D721Med (cell line): ENCODE results near the gene ALDH8A1.
"Not testable (repeated sequence)": the region's sequence is repeated elsewhere in the genome, so short reads cannot be mapped to it uniquely, and the experiment has no call there.

ENCODE experiments used
- DNase-seq: peaks from one replicate; pipeline ENCODE4 v3.0.0; 2011; ENCODE audit warnings: low spot score; ENCODE audit not compliant: insufficient read length
- FAIRE-seq: peaks from 2 replicates; lab custom pipeline; 2011; peaks lifted over from hg19 to GRCh38; lab: Jason Lieb, UNC
- TF ChIP-seq, protein P1 (sequence below): IDR thresholded peaks from 2 replicates; pipeline ENCODE4 v1.5.1; 2012; ENCODE audit warnings: mild to moderate bottlenecking, control low read depth; ENCODE audit not compliant: insufficient read depth; ENCODE audit errors: missing control alignments

The ALDH8A1 gene

DNA sequence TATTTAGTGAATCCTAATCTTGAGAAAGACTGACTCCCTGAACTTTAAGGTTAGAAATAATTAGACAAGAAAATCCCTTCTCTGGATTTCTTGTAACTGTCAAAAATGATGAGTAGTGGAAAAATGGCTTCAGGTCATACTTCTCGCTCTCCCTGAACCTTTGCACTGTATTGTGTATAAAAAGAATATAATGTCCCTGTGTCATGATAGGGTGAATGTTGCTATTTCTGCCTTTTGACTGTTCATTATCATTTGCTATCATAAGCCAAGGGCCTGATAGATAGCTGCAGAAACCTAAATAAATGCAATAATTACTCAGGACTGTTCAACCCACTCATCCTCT lies 39.3 kb downstream of the ALDH8A1 start:
- TF ChIP-seq, protein P1, sequence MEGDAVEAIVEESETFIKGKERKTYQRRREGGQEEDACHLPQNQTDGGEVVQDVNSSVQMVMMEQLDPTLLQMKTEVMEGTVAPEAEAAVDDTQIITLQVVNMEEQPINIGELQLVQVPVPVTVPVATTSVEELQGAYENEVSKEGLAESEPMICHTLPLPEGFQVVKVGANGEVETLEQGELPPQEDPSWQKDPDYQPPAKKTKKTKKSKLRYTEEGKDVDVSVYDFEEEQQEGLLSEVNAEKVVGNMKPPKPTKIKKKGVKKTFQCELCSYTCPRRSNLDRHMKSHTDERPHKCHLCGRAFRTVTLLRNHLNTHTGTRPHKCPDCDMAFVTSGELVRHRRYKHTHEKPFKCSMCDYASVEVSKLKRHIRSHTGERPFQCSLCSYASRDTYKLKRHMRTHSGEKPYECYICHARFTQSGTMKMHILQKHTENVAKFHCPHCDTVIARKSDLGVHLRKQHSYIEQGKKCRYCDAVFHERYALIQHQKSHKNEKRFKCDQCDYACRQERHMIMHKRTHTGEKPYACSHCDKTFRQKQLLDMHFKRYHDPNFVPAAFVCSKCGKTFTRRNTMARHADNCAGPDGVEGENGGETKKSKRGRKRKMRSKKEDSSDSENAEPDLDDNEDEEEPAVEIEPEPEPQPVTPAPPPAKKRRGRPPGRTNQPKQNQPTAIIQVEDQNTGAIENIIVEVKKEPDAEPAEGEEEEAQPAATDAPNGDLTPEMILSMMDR: no peak
- DNase-seq (no peak), FAIRE-seq (no peak)

DNA sequence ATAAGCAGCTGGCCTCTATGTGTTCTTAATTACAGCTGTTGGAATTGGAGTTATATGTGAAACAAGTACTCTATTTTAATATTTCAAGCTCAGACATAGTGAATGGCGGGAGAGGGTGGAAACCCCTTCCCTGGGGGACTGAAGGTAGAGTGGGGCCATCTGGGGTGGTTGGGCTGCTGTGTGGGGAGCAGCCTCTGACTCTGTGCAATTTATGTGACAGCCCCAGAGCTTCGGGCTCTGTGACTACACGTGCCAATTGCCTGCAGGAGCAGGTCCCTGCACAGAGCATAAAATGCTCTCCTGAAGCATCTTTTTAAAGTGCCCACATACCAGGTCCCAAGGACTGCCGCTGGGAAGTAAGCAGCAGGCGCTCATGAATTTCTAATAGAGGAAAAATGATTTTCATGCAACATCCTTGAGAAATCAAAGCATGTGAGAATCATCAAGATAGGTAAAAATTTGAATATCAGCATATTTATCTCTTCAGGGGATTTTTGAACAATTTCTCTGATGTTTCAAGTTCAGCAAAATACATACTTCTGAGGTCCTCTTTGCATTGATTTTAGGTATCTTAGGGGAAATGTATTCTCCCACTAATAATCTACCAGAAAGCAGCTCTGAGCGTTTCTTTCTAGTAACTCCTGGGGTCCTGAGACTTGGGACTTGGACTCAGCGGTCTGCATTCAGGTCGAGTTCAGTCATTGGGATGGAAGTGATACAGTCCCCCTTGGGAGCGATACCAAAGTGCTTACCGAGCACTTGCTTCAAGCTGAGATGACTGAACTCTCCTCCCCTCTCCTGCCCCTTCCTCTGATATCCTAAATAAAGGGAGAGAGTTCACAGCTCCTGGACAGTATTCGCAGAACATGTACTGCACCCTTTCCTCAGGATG lies 40.0 kb downstream of the ALDH8A1 start:
- TF ChIP-seq, protein P1: no peak
- FAIRE-seq (no peak), DNase-seq (no peak)

DNA sequence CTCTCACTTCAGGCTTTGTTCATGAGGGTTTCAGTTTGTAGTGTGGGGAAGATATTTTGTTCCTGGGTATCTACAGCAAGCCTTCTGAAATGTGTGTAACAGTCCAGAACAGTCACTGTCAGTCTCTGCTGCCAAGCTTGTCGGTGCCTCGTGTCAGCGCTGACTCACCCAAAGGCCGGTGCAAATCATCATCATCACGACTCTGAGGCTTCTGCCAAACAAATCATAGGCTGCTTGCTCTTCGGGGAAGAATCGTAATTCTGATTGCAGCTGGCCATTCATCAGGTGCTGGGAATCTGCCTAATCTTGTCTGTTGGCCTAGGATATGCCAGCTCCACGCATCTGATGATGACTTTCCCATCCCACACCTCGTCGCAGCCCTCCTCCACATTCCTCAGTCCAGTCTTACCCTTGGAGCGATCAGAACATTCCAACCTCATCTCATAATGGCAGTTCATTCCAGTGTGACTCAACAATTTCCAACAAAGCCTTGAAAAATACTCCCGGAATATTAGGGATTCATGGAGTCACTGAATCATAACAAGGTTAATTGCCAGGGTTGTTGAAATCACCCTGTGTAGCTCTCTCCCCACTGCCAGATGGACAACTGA lies 40.9 kb downstream of the ALDH8A1 start:
- DNase-seq (no peak), FAIRE-seq (no peak)
- TF ChIP-seq, protein P1: no peak

DNA sequence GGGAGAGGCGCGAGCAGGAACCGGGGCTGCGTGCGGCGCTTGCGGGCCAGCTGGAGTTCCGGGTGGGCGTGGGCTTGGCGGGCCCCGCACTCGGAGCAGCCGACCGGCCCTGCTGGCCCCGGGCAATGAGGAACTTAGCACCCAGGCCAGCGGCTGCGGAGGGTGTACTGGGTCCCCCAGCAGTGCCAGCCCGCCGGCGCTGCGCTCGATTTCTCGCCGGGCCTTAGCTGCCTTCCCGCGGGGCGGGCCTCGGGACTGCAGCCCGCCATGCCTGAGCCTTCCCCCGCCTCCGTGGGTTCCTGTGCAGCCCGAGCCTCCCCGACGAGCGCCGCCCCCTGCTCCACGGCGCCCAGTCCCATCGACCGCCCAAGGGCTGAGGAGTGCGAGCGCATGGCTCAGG lies 45.2 kb downstream of the ALDH8A1 start:
- not testable (repeated sequence) for DNase-seq, FAIRE-seq

DNA sequence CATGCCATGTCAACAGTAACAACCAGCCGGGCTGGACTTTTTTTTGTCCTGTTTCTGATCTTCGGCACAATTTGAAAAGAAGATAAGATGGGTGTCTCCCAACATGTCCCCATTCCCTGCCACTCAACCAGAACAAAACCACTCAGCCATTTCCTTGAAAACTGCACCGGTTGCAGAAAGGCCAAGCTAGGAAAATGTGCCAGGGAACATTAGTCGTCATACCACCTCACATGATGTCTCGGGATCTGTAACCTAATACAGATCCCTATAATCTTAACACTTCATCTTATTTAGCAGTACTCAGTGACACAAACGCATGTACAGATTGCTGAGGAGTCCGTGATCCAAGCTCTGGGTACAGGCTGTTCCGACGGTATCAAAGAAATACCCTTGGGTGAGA lies 46.5 kb downstream of the ALDH8A1 start:
- FAIRE-seq (no peak), DNase-seq (no peak)
- TF ChIP-seq, protein P1: no peak

DNA sequence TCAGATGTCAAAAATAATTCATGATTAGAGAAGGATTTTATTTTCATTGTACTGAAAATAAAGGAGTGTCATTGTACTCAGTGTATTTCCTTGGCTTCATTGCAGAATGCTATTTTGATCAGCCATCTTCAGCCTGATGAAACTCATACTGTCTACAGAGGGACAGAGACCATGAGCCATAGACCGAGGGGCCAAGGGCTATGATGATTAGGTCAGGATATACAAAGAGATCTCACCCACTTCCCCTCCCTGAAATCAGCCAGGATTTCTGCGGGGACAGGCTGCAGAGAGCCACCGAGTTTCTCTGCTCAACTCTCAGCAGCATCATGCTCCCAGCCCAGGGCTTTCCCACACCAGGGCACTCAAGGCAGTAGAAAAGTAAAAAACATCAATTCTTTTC lies 47.0 kb downstream of the ALDH8A1 start:
- FAIRE-seq: no peak
- TF ChIP-seq, protein P1: no peak
- no peak for DNase-seq

DNA sequence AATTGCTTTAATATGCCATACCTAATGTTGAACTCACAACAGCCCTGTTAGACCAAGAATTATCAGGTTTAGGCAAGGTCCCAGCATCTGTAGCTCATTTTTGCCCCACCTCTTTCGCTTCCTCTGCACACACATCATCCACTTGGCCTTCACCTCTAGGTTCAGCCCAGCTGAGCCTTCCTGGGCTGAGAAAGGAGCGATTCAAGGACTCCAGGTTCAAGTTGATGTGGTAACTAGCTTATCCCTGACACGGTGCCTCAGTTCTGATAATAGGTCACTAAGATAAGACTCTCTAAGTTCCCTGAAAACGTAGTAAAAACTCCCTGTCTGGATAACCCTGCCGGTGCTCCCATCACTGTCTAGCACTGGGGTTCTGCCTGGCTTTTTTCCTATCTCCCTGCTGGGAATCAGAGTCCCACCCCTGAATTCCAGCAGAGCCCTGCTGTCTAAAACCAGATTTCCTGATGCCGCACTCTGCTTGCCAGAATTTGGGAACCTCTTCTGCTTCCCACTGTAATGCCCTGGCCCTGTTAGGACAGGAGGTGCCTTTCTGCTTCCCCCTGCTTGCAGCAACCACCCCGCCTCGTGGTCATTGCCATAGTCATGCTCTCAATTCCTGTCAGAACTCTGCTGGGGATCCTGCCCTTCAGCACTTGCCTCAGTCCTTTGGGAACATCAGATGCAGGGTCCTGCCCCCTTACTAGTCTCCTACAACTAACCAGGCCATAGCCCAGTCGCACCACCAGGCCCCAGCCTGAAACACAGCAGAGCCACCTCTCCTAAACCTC lies 47.6 kb downstream of the ALDH8A1 start:
- no peak for FAIRE-seq
- DNase-seq: no peak
- TF ChIP-seq, protein P1: no peak
